SU-DHL-6 (cell line): ENCODE measurements around the gene FABP1.

Source experiments
- H2AFZ ChIP-seq: fragments of 200-600 bp; sonication (generic); 2 replicates; pipeline ENCODE4 v1.6.1; 2014; ENCODE audit warnings: low read depth, mild to moderate bottlenecking, moderate library complexity, mixed read lengths, antibody characterized with exemption, low read length; ENCODE audit not compliant: severe bottlenecking
- H3F3A ChIP-seq: fragments of 200-600 bp; shearing (Covaris generic); 2 replicates; pipeline ENCODE4 v1.6.0; 2016; ENCODE audit warnings: antibody characterized with exemption, mild to moderate bottlenecking; ENCODE audit not compliant: insufficient read depth
- H3K27ac ChIP-seq: fragments of 200-600 bp; sonication (generic); 2 replicates; pipeline ENCODE4 v1.5.1; 2016; ENCODE audit warnings: low read depth, mild to moderate bottlenecking, low read length, moderate library complexity, mixed read lengths
- H3K27me3 ChIP-seq: fragments of 200-600 bp; sonication (generic), shearing (Covaris generic); 2 replicates; pipeline ENCODE4 v1.6.0; 2014; ENCODE audit warnings: mild to moderate bottlenecking, low read length
- H3K36me3 ChIP-seq: fragments of 200-600 bp; sonication (generic); 2 replicates; pipeline ENCODE4 v1.6.1; 2014; ENCODE audit warnings: mild to moderate bottlenecking, low read length, mixed read lengths
- H3K4me2 ChIP-seq: fragments of 300-600, 200-600 bp; shearing (Covaris generic), sonication (generic); 2 replicates; pipeline ENCODE4 v1.6.0; 2014; ENCODE audit warnings: low read length, low read depth, mild to moderate bottlenecking; ENCODE audit not compliant: poor library complexity, severe bottlenecking
- H3K4me3 ChIP-seq: fragments of 200-600 bp; sonication (generic); 2 replicates; pipeline ENCODE4 v1.5.1; 2014; ENCODE audit warnings: antibody characterized with exemption, low read length, mild to moderate bottlenecking, mixed read lengths; ENCODE audit not compliant: insufficient read depth, poor library complexity, severe bottlenecking
- H3K79me2 ChIP-seq: fragments of 200-600 bp; sonication (generic); 2 replicates; pipeline ENCODE4 v1.6.1; 2014; ENCODE audit warnings: mild to moderate bottlenecking, low read length, moderate library complexity; ENCODE audit not compliant: insufficient read depth
- H3K9ac ChIP-seq: fragments of 200-600 bp; sonication (generic); 2 replicates; pipeline ENCODE4 v1.7.0; 2014; ENCODE audit warnings: mild to moderate bottlenecking, low read length
- H3K9me2 ChIP-seq: fragments of 200-600 bp; sonication (generic); replicated peaks from 2 replicates; pipeline ENCODE4 v1.6.1; 2014; ENCODE audit warnings: low read length; ENCODE audit not compliant: insufficient read depth
- H3K9me3 ChIP-seq: fragments of 200-600 bp; sonication (generic); 2 replicates; pipeline ENCODE4 v1.6.1; 2014; ENCODE audit warnings: low read length, mixed read lengths; ENCODE audit not compliant: insufficient read depth
- H4K20me1 ChIP-seq: fragments of 200-600 bp; sonication (generic); 2 replicates; pipeline ENCODE4 v1.6.1; 2014; ENCODE audit warnings: low read depth, mild to moderate bottlenecking, antibody characterized with exemption, low read length, moderate library complexity, mixed read lengths
- CTCF ChIP-seq: fragments of 200-600 bp; sonication (generic); IDR thresholded peaks from one replicate; pipeline ENCODE4 v1.5.1; 2017; ENCODE audit warnings: antibody characterized with exemption, mild to moderate bottlenecking, low read length, moderate library complexity; ENCODE audit not compliant: insufficient read depth, poor library complexity, severe bottlenecking
- EZH2phosphoT487 ChIP-seq: fragments of 200-600 bp; sonication (generic), shearing (Covaris generic); conservative IDR thresholded peaks from 2 replicates; pipeline ENCODE4 v1.6.1; 2018; ENCODE audit warnings: mild to moderate bottlenecking, antibody characterized with exemption, low read length, moderate library complexity, mixed read lengths

The FABP1 gene

GRCh38 chr2:88167740-88168139 lies 39.9 kb upstream of the FABP1 start:
- Histone ChIP-seq H2AFZ (no peak overlapping the region), H3K4me2 (no peak overlapping the region), H3K4me3 (no peak overlapping the region), H3K27me3 (no peaks in the 10 kb centered on the region), H3F3A (no peaks in the 10 kb centered on the region), H4K20me1 (no peaks in the 10 kb centered on the region), H3K9me3 (no peaks in the 10 kb centered on the region), H3K79me2 (no peaks in the 10 kb centered on the region), H3K27ac (no peak overlapping the region), H3K36me3 (no peaks in the 10 kb centered on the region), H3K9ac (no peak overlapping the region), H3K9me2 (no peaks in the 10 kb centered on the region)
- no peak for TF ChIP-seq CTCF
- TF ChIP-seq EZH2phosphoT487 = no peak

DNA sequence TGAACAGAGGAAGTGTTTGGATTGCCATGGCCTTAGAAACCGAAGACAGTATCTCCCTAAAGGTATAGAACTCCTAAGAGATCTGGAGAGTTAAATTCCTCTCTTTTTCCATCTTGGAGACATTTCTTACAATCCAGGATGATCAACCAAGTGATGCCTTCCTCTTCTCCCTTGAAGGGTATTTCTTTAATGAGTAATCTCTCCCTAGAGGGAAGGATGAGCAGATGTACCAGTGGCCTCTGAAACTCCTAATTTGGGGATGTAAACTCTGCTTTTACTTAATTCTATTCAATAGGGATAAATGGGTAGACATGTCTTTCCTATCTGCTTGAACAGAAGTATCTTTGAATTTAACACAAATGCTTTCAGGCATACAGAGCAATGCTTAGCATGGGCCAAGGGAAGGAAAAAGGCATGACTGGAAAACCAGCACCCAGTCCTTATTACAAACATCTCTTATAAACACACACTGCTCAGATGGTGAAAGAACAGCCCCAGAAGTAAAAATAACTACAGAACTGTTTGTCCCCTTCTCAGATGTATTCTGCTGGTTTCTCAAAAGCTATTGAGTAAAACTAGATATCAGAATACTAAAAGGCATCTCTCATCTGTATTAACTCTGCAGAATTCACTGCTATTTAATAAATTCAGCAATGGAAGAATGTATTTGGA lies 37.6 kb upstream of the FABP1 start:
- Histone ChIP-seq H3K4me3 (no peak overlapping the region), H3F3A (no peaks in the 10 kb centered on the region), H3K36me3 (no peaks in the 10 kb centered on the region), H4K20me1 (no peaks in the 10 kb centered on the region), H2AFZ (no peak overlapping the region), H3K27ac (no peak overlapping the region), H3K4me2 (no peak overlapping the region), H3K27me3 (no peaks in the 10 kb centered on the region), H3K9ac (no peak overlapping the region), H3K9me2 (no peaks in the 10 kb centered on the region), H3K9me3 (no peaks in the 10 kb centered on the region), H3K79me2 (no peaks in the 10 kb centered on the region)
- TF ChIP-seq CTCF (no peak), EZH2phosphoT487 (no peak)

DNA sequence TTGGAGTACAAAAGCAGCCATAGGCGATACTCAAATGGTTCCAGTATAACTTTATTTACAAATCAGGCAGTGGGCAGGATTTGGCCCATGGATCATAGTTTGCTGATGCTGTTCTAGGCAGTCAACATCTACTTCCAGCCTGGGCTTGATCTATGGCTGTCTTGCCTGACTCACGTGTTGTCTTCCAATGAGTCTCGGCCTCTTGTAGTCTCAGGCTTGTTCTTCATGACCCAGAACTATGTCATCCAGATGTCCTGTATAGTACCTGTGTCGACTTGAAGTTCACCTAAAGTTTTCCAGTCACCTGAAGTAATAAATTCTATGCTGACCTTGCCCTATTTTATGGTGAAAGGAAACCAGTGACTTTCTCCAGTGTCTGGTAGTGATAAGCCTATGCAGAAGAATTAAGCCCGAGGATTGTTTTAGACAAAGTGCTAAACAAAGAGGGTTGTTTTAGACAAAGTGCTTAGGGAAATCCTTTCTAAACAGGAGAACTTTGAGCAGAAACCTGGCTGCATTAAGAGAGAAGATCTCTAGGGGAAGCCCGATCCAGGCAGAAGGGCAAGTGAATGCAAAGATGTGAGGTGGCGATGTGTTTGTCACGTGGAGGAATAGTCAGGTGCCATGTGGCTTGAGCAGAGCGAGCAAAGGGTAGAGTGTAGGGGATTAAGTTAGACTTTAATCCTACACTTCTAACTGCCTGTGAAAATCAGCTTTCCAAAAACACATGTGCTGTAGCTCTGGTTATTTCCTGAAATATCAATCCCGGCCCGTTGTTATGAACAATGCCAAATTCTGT lies 33.8 kb upstream of the FABP1 start:
- H3K36me3 ChIP-seq = no peaks in the 10 kb centered on the region
- H3K9me3 ChIP-seq = no peaks in the 10 kb centered on the region
- H3K27me3 ChIP-seq = no peaks in the 10 kb centered on the region
- no peaks in the 10 kb centered on the region for H3K9me2 ChIP-seq
- TF ChIP-seq CTCF (no peak), EZH2phosphoT487 (no peak)
- no peaks in the 10 kb centered on the region for H4K20me1 ChIP-seq
- H3K4me3 ChIP-seq = no peak overlapping the region
- H3K79me2 ChIP-seq = no peaks in the 10 kb centered on the region
- no peak overlapping the region for H3K4me2 ChIP-seq
- H3K27ac ChIP-seq = no peak overlapping the region
- no peaks in the 10 kb centered on the region for H3F3A ChIP-seq
- no peak overlapping the region for H3K9ac ChIP-seq
- H2AFZ ChIP-seq = no peak overlapping the region
